ENCODE data around the gene ACAD10.

- no peak for TF ChIP-seq CTCF (IDR thresholded peaks at IDR 0.05)
- TF ChIP-seq POLR2A (IDR thresholded peaks at IDR 0.05): no peak
These were observed 62.4 kb downstream of the ACAD10 start for GRCh38 chr12:111748151-111748672.

All from esophagus squamous epithelium (tissue), 4 donors.